Calu3 (cell line): ENCODE results near the gene TPK1. TPM values are rescaled to one million over a fixed set of nuclear protein-coding genes. Genes with fewer than 3 reads are reported as not detected.

Experiments used
- BruUV-seq: library from RNA; stranded (reverse); fragments of 400-500 nt; replicated peaks from 2 replicates; lab custom pipeline; 2021; lab: Mats Ljungman, UMichigan
- CTCF ChIA-PET: fragments of 300-600 bp; sonication (Branson Sonifier 250); formaldehyde crosslinking; loops from one replicate; lab custom pipeline; 2022; ENCODE audit warnings: antibody characterized with exemption; lab: Charles Lee
- DNase-seq: peaks from one replicate; pipeline ENCODE4 v3.0.0; 2022
- H3K27ac Mint-ChIP-seq: one replicate; pipeline ENCODE4 v1.8.0; 2022; ENCODE audit warnings: mixed read lengths; ENCODE audit not compliant: unreplicated experiment
- H3K27me3 Mint-ChIP-seq: one replicate; pipeline ENCODE4 v1.8.0; 2022; ENCODE audit warnings: mixed read lengths; ENCODE audit not compliant: unreplicated experiment
- H3K36me3 Mint-ChIP-seq: one replicate; pipeline ENCODE4 v1.8.0; 2022; ENCODE audit warnings: mild to moderate bottlenecking, moderate library complexity, mixed read lengths; ENCODE audit not compliant: insufficient read depth, unreplicated experiment
- H3K4me1 Mint-ChIP-seq: one replicate; pipeline ENCODE4 v1.8.0; 2022; ENCODE audit warnings: mild to moderate bottlenecking, low read depth, mixed read lengths; ENCODE audit not compliant: unreplicated experiment
- H3K4me3 Mint-ChIP-seq: one replicate; pipeline ENCODE4 v1.8.0; 2022; ENCODE audit warnings: mild to moderate bottlenecking, low read depth, moderate library complexity, mixed read lengths; ENCODE audit not compliant: unreplicated experiment
- H3K9me3 Mint-ChIP-seq: one replicate; pipeline ENCODE4 v1.8.0; 2022; ENCODE audit warnings: low read depth, mixed read lengths; ENCODE audit not compliant: unreplicated experiment
- CTCF ChIP-seq: fragments of 200-600 bp; IDR thresholded peaks from one replicate; pipeline ENCODE4 v1.8.0; 2022; ENCODE audit warnings: antibody characterized with exemption; ENCODE audit not compliant: unreplicated experiment
- intact Hi-C: fragments of 100-400 bp; cut with micrococcal nuclease; formaldehyde crosslinking; loops from one replicate; pipeline ENCODE4 v1.10.0; 2022; ENCODE audit not compliant: unreplicated experiment
- total RNA-seq: library from RNA; stranded (reverse); gene quantifications from 2 replicates; pipeline ENCODE4 v1.2.3, GENCODE V29; 2022

Gene TPK1
- total RNA-seq, 1 experiment from 2014 or later = 13.2 TPM

GRCh38 chr7:144859739-144860138 lies 23.9 kb upstream of the TPK1 start:
- BruUV-seq = no TSS peak
- no peaks in the 10 kb centered on the region for H3K9me3 Mint-ChIP-seq
- no peak for TF ChIP-seq CTCF
- DNase-seq = no peak
- intact Hi-C loops = loop anchor here (10.0 kb wide), 1 partner anchor 345 kb away; no protein-coding TSS in a partner anchor
- H3K27ac Mint-ChIP-seq = no peak overlapping the region
- no peak overlapping the region for H3K4me3 Mint-ChIP-seq
- CTCF ChIA-PET = no interaction called here
- H3K36me3 Mint-ChIP-seq = no peaks in the 10 kb centered on the region
- H3K4me1 Mint-ChIP-seq = no peaks in the 10 kb centered on the region
- no peaks in the 10 kb centered on the region for H3K27me3 Mint-ChIP-seq

- no peak for DNase-seq
- H3K27me3 Mint-ChIP-seq = no peaks in the 10 kb centered on the region
- H3K4me1 Mint-ChIP-seq = no peaks in the 10 kb centered on the region
- BruUV-seq = no TSS peak
- no peak overlapping the region for H3K4me3 Mint-ChIP-seq
- no peak for TF ChIP-seq CTCF
- intact Hi-C loops = loop anchor here (10.0 kb wide), 1 partner anchor 343 kb away; no protein-coding TSS in a partner anchor
- H3K27ac Mint-ChIP-seq = no peak overlapping the region
- H3K36me3 Mint-ChIP-seq = no peaks in the 10 kb centered on the region
- CTCF ChIA-PET = no interaction called here
- H3K9me3 Mint-ChIP-seq = no peaks in the 10 kb centered on the region
These were observed 21.6 kb upstream of the TPK1 start for GRCh38 chr7:144857463-144857862.

- intact Hi-C loops = loop anchor here (5.0 to 10.0 kb wide), 3 partner anchors 182 to 340 kb away; no protein-coding TSS in a partner anchor
- no TSS peak for BruUV-seq
- Mint-ChIP-seq H3K9me3 (no peaks in the 10 kb centered on the region), H3K27ac (no peak overlapping the region), H3K4me1 (no peaks in the 10 kb centered on the region), H3K4me3 (no peak overlapping the region), H3K27me3 (no peaks in the 10 kb centered on the region), H3K36me3 (no peaks in the 10 kb centered on the region)
- peak; percentile 71 for TF ChIP-seq CTCF
- DNase-seq = no peak
- CTCF ChIA-PET = interaction anchor here (1.3 kb wide), 1 partner anchor 19 kb away, joined by 3 read pairs; the partner anchor contains the start of gene TPK1
These were observed 19.1 kb upstream of the TPK1 start for GRCh38 chr7:144854839-144855424.

GRCh38 chr7:144853542-144853941 lies 17.7 kb upstream of the TPK1 start:
- intact Hi-C loops = loop anchor here (5.0 to 10.0 kb wide), 3 partner anchors 181 to 339 kb away; no protein-coding TSS in a partner anchor
- H3K4me3 Mint-ChIP-seq = no peak overlapping the region
- BruUV-seq = no TSS peak
- no peak for DNase-seq
- no peaks in the 10 kb centered on the region for H3K4me1 Mint-ChIP-seq
- H3K36me3 Mint-ChIP-seq = no peaks in the 10 kb centered on the region
- CTCF ChIA-PET = no interaction called here
- TF ChIP-seq CTCF = no peak
- H3K9me3 Mint-ChIP-seq = no peaks in the 10 kb centered on the region
- H3K27me3 Mint-ChIP-seq = no peaks in the 10 kb centered on the region
- no peak overlapping the region for H3K27ac Mint-ChIP-seq
